K562 (cell line): ENCODE measurements around the gene RELL2. TPM values are rescaled to one million over a fixed set of nuclear protein-coding genes. Genes with fewer than 3 reads are reported as not detected.

ENCODE experiments used
- ARNT ChIP-seq, 2 experiments: fragments of 450-650 bp; IDR thresholded peaks; 2 replicates each; pipeline ENCODE4 v1.6.1; 2016; ENCODE audit warnings: mild to moderate bottlenecking in 1 of 2
- ATF4 ChIP-seq: fragments of 450-650 bp; formaldehyde crosslinking; IDR thresholded peaks from 2 replicates; pipeline ENCODE4 v1.4.0; 2022; ENCODE audit warnings: mild to moderate bottlenecking, moderate library complexity
- CBFA2T3 ChIP-seq: fragments of 450-650 bp; IDR thresholded peaks from 2 replicates; pipeline ENCODE4 v1.6.1; 2017
- CEBPB ChIP-seq: fragments of 450-650 bp; IDR thresholded peaks from 2 replicates; pipeline ENCODE4 v1.6.1; 2016; ENCODE audit warnings: missing genetic modification characterization, missing compliant biosample characterization
- CEBPG ChIP-seq, 3 experiments: fragments of 200-800 bp in 1 of 3; sonication (Bioruptor generic) in 1 of 3; sonication (generic) in 1 of 3; formaldehyde crosslinking in 1 of 3; IDR thresholded peaks in 2 of 3; conservative IDR thresholded peaks in 1 of 3; 2 replicates each; pipeline versions ENCODE4 v1.6.1 to v1.8.0; 2016 to 2022; ENCODE audit warnings: missing compliant biosample characterization in 2 of 3, missing genetic modification characterization in 2 of 3, mild to moderate bottlenecking in 1 of 3, missing genetic modification reagents in 1 of 3
- CHD4 ChIP-seq: fragments of 200-600 bp; sonication (generic); IDR thresholded peaks from 3 replicates; pipeline ENCODE4 v1.6.1; 2012; ENCODE audit warnings: low read depth, mild to moderate bottlenecking, mixed read lengths, low read length, inconsistent platforms; ENCODE audit not compliant: insufficient read depth, insufficient replicate concordance, poor library complexity, severe bottlenecking
- DACH1 ChIP-seq: fragments of 450-650 bp; IDR thresholded peaks from 2 replicates; pipeline ENCODE4 v1.6.1; 2018; ENCODE audit not compliant: partially characterized antibody
- GATAD2A ChIP-seq: fragments of 450-650 bp; IDR thresholded peaks from 2 replicates; pipeline ENCODE4 v1.6.1; 2017
- GTF2E2 ChIP-seq: fragments of 200-800 bp; sonication (Bioruptor generic); IDR thresholded peaks from 2 replicates; pipeline ENCODE4 v1.6.1; 2016; ENCODE audit warnings: missing genetic modification characterization, missing compliant biosample characterization
- KLF1 ChIP-seq: fragments of 450-650 bp; IDR thresholded peaks from 2 replicates; pipeline ENCODE4 v1.6.1; 2016; ENCODE audit warnings: missing genetic modification characterization, missing compliant biosample characterization
- KLF16 ChIP-seq: IDR thresholded peaks from 2 replicates; pipeline ENCODE4 v1.6.1; 2016; ENCODE audit warnings: antibody characterized with exemption
- MAFG ChIP-seq: fragments of 450-650 bp; conservative IDR thresholded peaks from 2 replicates; pipeline ENCODE4 v1.6.1; 2016; ENCODE audit warnings: missing genetic modification characterization, missing compliant biosample characterization
- MCM3 ChIP-seq: fragments of 450-650 bp; IDR thresholded peaks from 2 replicates; pipeline ENCODE4 v1.6.1; 2016
- MIER1 ChIP-seq: fragments of 450-650 bp; IDR thresholded peaks from 2 replicates; pipeline ENCODE4 v1.6.1; 2016; ENCODE audit warnings: antibody characterized with exemption, mild to moderate bottlenecking, low read depth
- NELFE ChIP-seq: IDR thresholded peaks from 2 replicates; pipeline ENCODE4 v1.6.1; 2011; ENCODE audit warnings: mild to moderate bottlenecking; ENCODE audit not compliant: insufficient read depth, insufficient read length
- NUFIP1 ChIP-seq: fragments of 450-650 bp; IDR thresholded peaks from 2 replicates; pipeline ENCODE4 v1.6.1; 2018; ENCODE audit not compliant: partially characterized antibody
- POLR2G ChIP-seq: fragments of 200-400 bp; formaldehyde crosslinking; IDR thresholded peaks from 2 replicates; pipeline ENCODE4 v1.6.1; 2017; ENCODE audit warnings: low read depth, mild to moderate bottlenecking, antibody characterized with exemption, low read length, moderate library complexity
- PTBP1 ChIP-seq: fragments of 200-400 bp; formaldehyde crosslinking; IDR thresholded peaks from 2 replicates; pipeline ENCODE4 v1.6.1; 2017; ENCODE audit warnings: low read depth, low read length
- RAD51 ChIP-seq: fragments of 450-650 bp; IDR thresholded peaks from 2 replicates; pipeline ENCODE4 v1.7.1; 2016; ENCODE audit warnings: low read depth, mild to moderate bottlenecking, borderline replicate concordance
- RBM15 ChIP-seq: fragments of 200-400 bp; formaldehyde crosslinking; IDR thresholded peaks from 2 replicates; pipeline ENCODE4 v1.6.1; 2018; ENCODE audit warnings: mild to moderate bottlenecking, low read length, moderate library complexity; ENCODE audit not compliant: insufficient read depth
- SIN3A ChIP-seq, 2 experiments: fragments of 150-350 bp in 1 of 2; IDR thresholded peaks; 2 replicates each; pipeline ENCODE4 v1.6.1; 2011 to 2016; ENCODE audit warnings: borderline replicate concordance in 2 of 2, low read depth in 2 of 2, low read length in 2 of 2, mild to moderate bottlenecking in 2 of 2, moderate library complexity in 2 of 2; ENCODE audit not compliant: control insufficient read depth in 1 of 2
- SMARCA4 ChIP-seq: fragments of 450-650 bp; IDR thresholded peaks from 2 replicates; pipeline ENCODE4 v1.6.1; 2016
- SOX6 ChIP-seq: fragments of 450-650 bp; IDR thresholded peaks from 2 replicates; pipeline ENCODE4 v1.6.1; 2014; ENCODE audit warnings: mild to moderate bottlenecking
- STAT5B ChIP-seq: fragments of 250-450 bp; sonication (Bioruptor Pico); IDR thresholded peaks from 2 replicates; pipeline ENCODE4 v1.8.0; 2021; ENCODE audit warnings: mild to moderate bottlenecking, inconsistent platforms
- TEAD1 ChIP-seq, 2 experiments: fragments of 450-650 bp in 1 of 2; sonication (generic) in 1 of 2; formaldehyde crosslinking; IDR thresholded peaks; 2 replicates each; pipeline versions ENCODE4 v1.4.0 to v1.8.0; 2020 to 2022; ENCODE audit warnings: mild to moderate bottlenecking in 2 of 2, missing genetic modification reagents in 1 of 2
- TOE1 ChIP-seq, 2 experiments: fragments of 450-650 bp in 1 of 2; sonication (generic) in 1 of 2; formaldehyde crosslinking in 1 of 2; IDR thresholded peaks; 2 replicates each; pipeline versions ENCODE4 v1.7.1 to v1.8.0; 2016 to 2022; ENCODE audit warnings: borderline replicate concordance in 2 of 2, mild to moderate bottlenecking in 2 of 2, antibody characterized with exemption in 1 of 2, inconsistent platforms in 1 of 2, low read depth in 1 of 2, missing genetic modification reagents in 1 of 2, moderate library complexity in 1 of 2
- ZBED1 ChIP-seq: IDR thresholded peaks from 2 replicates; pipeline ENCODE4 v1.6.1; 2014
- ZFP30 ChIP-seq: fragments of 250-450 bp; sonication (Bioruptor Pico); IDR thresholded peaks from 2 replicates; pipeline ENCODE4 v1.8.0; 2022; ENCODE audit warnings: moderate library complexity, mild to moderate bottlenecking, inconsistent platforms, borderline replicate concordance
- ZNF24 ChIP-seq: fragments of 450-650 bp; IDR thresholded peaks from 2 replicates; pipeline ENCODE4 v1.6.1; 2016
- ZNF408 ChIP-seq: fragments of 250-450 bp; sonication (Bioruptor Pico); IDR thresholded peaks from 2 replicates; pipeline ENCODE4 v1.4.0; 2020; ENCODE audit warnings: low read depth, mild to moderate bottlenecking, moderate library complexity
- ZNF431 ChIP-seq: sonication (generic); formaldehyde crosslinking; IDR thresholded peaks from 2 replicates; pipeline ENCODE4 v1.8.0; 2022; ENCODE audit warnings: mild to moderate bottlenecking, missing genetic modification reagents
- ZZZ3 ChIP-seq: fragments of 450-650 bp; IDR thresholded peaks from 2 replicates; pipeline ENCODE4 v1.6.1; 2016; ENCODE audit warnings: antibody characterized with exemption, mild to moderate bottlenecking, moderate library complexity
- polyA plus RNA-seq, 8 experiments: library from polyadenylated mRNA; depleted of rRNA in 4 of 8; stranded (reverse) in 5 of 8; unstranded in 3 of 8; fragments of >200 nt; fragmentation: Nextera tagmentation in 2 of 8; fragmentation: Illumina TruSeq in 1 of 8; extraction: Ambion mirVana in 2 of 8; extraction: Trizol in 1 of 8; gene quantifications; 2 replicates each; pipeline versions ENCODE4 v1.2.1 to v1.2.3, GENCODE V29; 2011 to 2014; ENCODE audit warnings: inconsistent platforms in 1 of 8, missing spikeins in 1 of 8
- total RNA-seq, 7 experiments: library from RNA; depleted of rRNA in 6 of 7; stranded (reverse); fragments of >200 nt in 6 of 7; fragmentation: Illumina TruSeq in 2 of 7; extraction: Trizol in 2 of 7; gene quantifications; 2 replicates each; pipeline versions ENCODE4 v1.2.1 to v1.2.3, GENCODE V29; 2011 to 2021; ENCODE audit warnings: low replicate concordance in 1 of 7

RELL2 gene
- total and polyA plus RNA-seq, 9 of the 15 experiments (the other 6 are each of a cell fraction or from before 2014, with no cell fraction given), result 0.06 to 36.0 (median 14.3) TPM

GRCh38 chr5:141641634-141642267 is 5.0 kb downstream of the RELL2 start (continued):
- TF ChIP-seq ZNF431, result no peak
- TF ChIP-seq CEBPB, result 0 out of 2 replicates have a peak, but pooled peaks have one; percentile 17
- TF ChIP-seq TOE1 (IDR thresholded peaks at IDR 0.05; ENCODE audit: borderline replicate concordance), result no peak
- TF ChIP-seq TOE1 (CRISPR knock-in tag; IDR thresholded peaks at IDR 0.05; ENCODE audit: borderline replicate concordance, low read depth), result no peak
- TF ChIP-seq ZBED1, result no peak
- no peak for TF ChIP-seq RBM15
- TF ChIP-seq GTF2E2 (tag), result no peak; the same call in 1 of the 2 replicates
- TF ChIP-seq PTBP1, result no peak
- no peak for TF ChIP-seq NUFIP1
- no peak for TF ChIP-seq ZFP30 (CRISPR knock-in tag)
- 0 out of 2 replicates have a peak, but pooled peaks have one; percentile 12 for TF ChIP-seq KLF16
- peak in 1 of 2 experiments; percentile 21; a peak in 1 of 4 replicates for TF ChIP-seq TEAD1 (CRISPR knock-in tag; IDR thresholded peaks at IDR 0.05)
- TF ChIP-seq CEBPG (CRISPR knock-in tag; IDR thresholded peaks at IDR 0.05), result no peak
- TF ChIP-seq CEBPG (tag; conservative IDR thresholded peaks at IDR 0.05 in 1 of 2, IDR thresholded peaks at IDR 0.05 in 1 of 2), result peak in 1 of 2 experiments; percentile 40; a peak in 1 of 4 replicates
- 0 out of 2 replicates have a peak, but pooled peaks have one; percentile 32 for TF ChIP-seq SOX6
- no peak for TF ChIP-seq GATAD2A
- peak; percentile 96 for TF ChIP-seq MAFG (tag)
- TF ChIP-seq RAD51, result no peak
- no peak for TF ChIP-seq ARNT (IDR thresholded peaks at IDR 0.05)
- TF ChIP-seq STAT5B (CRISPR knock-in tag), result no peak
- TF ChIP-seq KLF1 (tag), result no peak
- no peak for TF ChIP-seq ZNF24
- no peak for TF ChIP-seq CHD4
- no peak for TF ChIP-seq DACH1
- no peak for TF ChIP-seq ZZZ3
- TF ChIP-seq MIER1, result peak; percentile 67; the same call in 1 of the 2 replicates
- peak; percentile 54; the same call in 1 of the 2 replicates for TF ChIP-seq SMARCA4
- no peak for TF ChIP-seq NELFE
- no peak for TF ChIP-seq ZNF408 (CRISPR knock-in tag)
- no peak for TF ChIP-seq SIN3A (IDR thresholded peaks at IDR 0.05; ENCODE audit: borderline replicate concordance in 2 of 2, control insufficient read depth in 1 of 2, low read depth in 2 of 2, low read length in 2 of 2)
- no peak for TF ChIP-seq MCM3
- no peak for TF ChIP-seq ATF4 (CRISPR knock-in tag)
- no peak for TF ChIP-seq POLR2G
- peak; percentile 17; the same call in 1 of the 2 replicates for TF ChIP-seq CBFA2T3
